HG03060 (cell line): ENCODE results near the gene TIGD3.

ENCODE experiments used
- ATAC-seq: cut with Tn5 transposase; IDR thresholded peaks from one replicate; pipeline ENCODE4 v1.9.1; 2021; ENCODE audit warnings: low read depth, moderate number of reproducible peaks; ENCODE audit not compliant: unreplicated experiment

TIGD3 gene

DNA sequence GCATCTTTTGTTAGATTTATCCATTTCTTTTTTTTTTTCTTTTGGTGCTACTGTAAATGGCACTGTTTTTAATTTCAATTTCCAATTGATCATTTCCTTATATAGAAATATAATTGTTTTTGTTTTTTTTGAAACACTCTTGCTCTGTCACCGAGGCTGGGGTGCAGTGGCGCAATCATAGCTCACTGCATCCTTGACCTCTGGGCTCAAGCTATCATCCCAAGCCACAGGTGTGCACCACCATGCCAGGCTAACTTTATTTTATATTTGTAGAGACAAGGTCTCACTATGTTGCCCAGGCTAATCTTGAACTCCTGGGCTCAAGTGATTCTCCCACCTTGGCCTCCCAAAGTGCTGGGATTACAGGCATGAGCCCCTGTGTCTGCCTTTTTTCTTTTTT lies 48.2 kb downstream of the TIGD3 start:
- no peak for ATAC-seq

DNA sequence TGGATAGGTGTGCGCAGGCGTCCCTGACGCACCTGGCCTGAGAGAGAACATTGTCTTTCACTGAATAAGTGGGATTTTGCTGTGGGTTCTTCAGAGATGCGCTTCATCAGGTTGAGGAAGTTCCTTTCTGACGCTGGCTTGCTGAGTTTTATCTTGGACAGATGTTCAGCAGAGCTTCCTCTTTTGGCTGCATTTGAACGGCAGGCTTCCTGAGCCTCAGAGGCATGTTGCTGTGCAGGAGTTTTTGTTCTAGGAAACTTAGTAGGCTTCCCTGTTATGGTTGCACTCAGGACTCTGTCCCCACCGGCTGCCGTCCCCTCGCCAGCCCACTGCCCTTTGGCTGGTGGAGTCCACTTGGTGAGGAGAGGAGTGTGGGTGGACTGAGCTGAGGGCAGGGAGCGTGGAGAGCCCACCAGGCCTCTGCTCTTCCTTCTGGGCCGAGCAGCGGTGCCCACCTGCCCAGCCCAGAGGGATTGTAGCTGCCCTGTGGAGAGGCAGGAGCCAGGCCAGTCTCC lies 49.1 kb downstream of the TIGD3 start:
- ATAC-seq, result no peak

DNA sequence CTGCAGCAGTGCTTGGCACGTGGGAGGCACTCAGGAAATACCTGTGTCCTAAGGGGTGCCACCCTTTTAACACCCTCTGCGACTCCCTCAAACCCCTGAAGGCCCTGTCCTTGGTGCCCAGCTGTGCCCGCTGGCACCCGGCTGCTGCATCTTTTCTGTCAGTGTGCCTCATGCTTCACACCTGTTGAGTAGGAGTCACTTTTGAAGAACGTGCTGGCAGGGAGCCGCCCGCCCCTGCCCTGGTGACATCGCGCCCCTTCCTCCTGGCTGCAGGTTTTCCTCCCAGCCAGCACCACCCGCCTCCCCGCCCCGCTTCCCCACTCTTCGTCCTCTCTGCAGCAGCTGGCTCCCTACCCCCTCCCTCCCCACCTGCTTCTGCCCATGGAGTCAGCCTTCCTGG lies 49.7 kb downstream of the TIGD3 start:
- ATAC-seq, result no peak

DNA sequence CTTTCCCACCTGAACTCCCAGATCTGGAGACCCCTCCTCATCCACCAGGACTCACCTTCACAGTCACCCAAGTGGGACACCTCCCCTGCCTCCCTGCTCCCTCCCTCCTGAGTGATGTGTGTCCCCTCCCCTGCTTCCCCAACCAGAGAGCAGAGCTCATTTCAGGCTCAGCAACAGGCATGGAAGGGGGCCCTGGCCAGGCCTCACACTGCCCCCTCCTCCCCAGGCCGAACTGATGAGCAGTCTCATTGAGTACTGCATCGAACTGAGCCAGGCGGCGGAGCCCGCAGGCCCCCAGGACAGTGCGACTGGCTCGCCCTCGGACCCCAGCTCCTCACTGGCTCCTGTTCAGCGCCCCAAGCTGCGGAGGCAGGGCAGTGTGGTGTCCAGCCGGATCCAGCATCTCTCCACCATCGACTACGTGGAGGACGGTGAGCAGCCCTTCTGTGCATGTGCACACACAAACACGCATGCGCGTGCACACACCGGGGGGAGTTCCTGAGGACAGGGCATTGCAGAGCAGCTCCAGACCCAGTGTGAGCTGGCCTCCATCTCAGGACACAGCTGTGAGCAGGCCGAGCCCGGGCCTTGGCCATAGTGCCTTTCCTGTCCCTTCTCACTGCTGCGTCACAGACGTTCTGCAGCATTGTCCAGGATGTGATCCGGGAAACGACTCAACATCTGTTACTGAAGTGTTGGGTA lies 50.2 kb downstream of the TIGD3 start:
- no peak for ATAC-seq
